CD14-positive monocyte (primary cell): Measurements from ENCODE around the gene CSMD2. TPM values are rescaled to one million over a fixed set of nuclear protein-coding genes. Genes with fewer than 3 reads are reported as not detected.

Source experiments
- DNase-seq, 3 donors: peaks; one replicate each; pipeline ENCODE4 v3.0.0-alpha.2; 2011 to 2022
- H2AFZ ChIP-seq: 2 replicates; pipeline ENCODE4 v1.6.0; 2012; ENCODE audit warnings: mild to moderate bottlenecking, low read depth, low read length, inconsistent platforms; ENCODE audit not compliant: insufficient read depth, poor library complexity, severe bottlenecking
- H3K27ac ChIP-seq, 2 donors: 1 replicate in 1 of 2; 2 replicates in 1 of 2; pipeline ENCODE4 v1.5.1; 2012 to 2013; ENCODE audit warnings: low read length in 2 of 2, control low read depth in 1 of 2, inconsistent platforms in 1 of 2, low read depth in 1 of 2, mild to moderate bottlenecking in 1 of 2
- H3K27me3 ChIP-seq, 2 donors: one replicate each; pipeline versions ENCODE4 v1.6.0 to v1.6.1; 2011 to 2013; ENCODE audit warnings: low read length in 2 of 2; ENCODE audit not compliant: control insufficient read depth in 2 of 2, insufficient read depth in 2 of 2
- H3K36me3 ChIP-seq, 2 donors: replicated peaks in 1 of 2; 1 replicate in 1 of 2; 2 replicates in 1 of 2; pipeline versions ENCODE4 v1.5.1 to v1.6.1; 2012 to 2013; ENCODE audit warnings: low read length in 2 of 2, control low read depth in 1 of 2, inconsistent platforms in 1 of 2, mild to moderate bottlenecking in 1 of 2; ENCODE audit not compliant: insufficient read depth in 2 of 2, control insufficient read depth in 1 of 2
- H3K4me1 ChIP-seq, 2 donors: 1 replicate in 1 of 2; 2 replicates in 1 of 2; pipeline versions ENCODE4 v1.5.1 to v1.6.1; 2012 to 2013; ENCODE audit warnings: low read length in 2 of 2, control low read depth in 1 of 2, inconsistent platforms in 1 of 2, mild to moderate bottlenecking in 1 of 2, moderate library complexity in 1 of 2; ENCODE audit not compliant: insufficient read depth in 2 of 2, control insufficient read depth in 1 of 2
- H3K4me2 ChIP-seq: replicated peaks from 2 replicates; pipeline ENCODE3; 2012; ENCODE audit warnings: low read length, moderate library complexity, mild to moderate bottlenecking; ENCODE audit not compliant: poor library complexity, severe bottlenecking; ENCODE audit errors: extremely low read depth
- H3K4me3 ChIP-seq, 3 experiments: fragments of 200-600 bp in 1 of 3; sonication (generic) in 1 of 3; replicated peaks in 1 of 3; 1 replicate in 2 of 3; 2 replicates in 1 of 3; pipeline ENCODE4 v1.5.1; 2011 to 2013; ENCODE audit warnings: low read length in 3 of 3, mild to moderate bottlenecking in 3 of 3, control low read depth in 2 of 3, low read depth in 2 of 3, inconsistent platforms in 1 of 3, moderate library complexity in 1 of 3
- H3K79me2 ChIP-seq: 2 replicates; pipeline ENCODE4 v1.6.0; 2012; ENCODE audit warnings: mild to moderate bottlenecking, control low read depth, inconsistent platforms, low read length, moderate library complexity; ENCODE audit not compliant: insufficient read depth
- H3K9ac ChIP-seq: 2 replicates; pipeline ENCODE4 v1.6.0; 2017; ENCODE audit warnings: low read length, mild to moderate bottlenecking; ENCODE audit not compliant: insufficient read depth, poor library complexity, severe bottlenecking
- H3K9me3 ChIP-seq, 2 donors: replicated peaks in 1 of 2; 1 replicate in 1 of 2; 2 replicates in 1 of 2; pipeline versions ENCODE4 v1.5.1 to v1.6.1; 2012 to 2013; ENCODE audit warnings: low read length in 2 of 2, control low read depth in 1 of 2; ENCODE audit not compliant: control insufficient read depth in 1 of 2, insufficient read depth in 1 of 2
- H4K20me1 ChIP-seq: 2 replicates; pipeline ENCODE4 v1.6.0; 2012; ENCODE audit warnings: mild to moderate bottlenecking, low read length, control low read depth, moderate library complexity; ENCODE audit not compliant: insufficient read depth
- H3K27ac Mint-ChIP-seq, 7 donors: one replicate each; pipeline ENCODE4 v1.8.0; 2020; ENCODE audit warnings: mild to moderate bottlenecking in 7 of 7, mixed read lengths in 7 of 7, moderate library complexity in 6 of 7, inconsistent platforms in 2 of 7
- H3K27me3 Mint-ChIP-seq, 3 donors: one replicate each; pipeline ENCODE4 v1.8.0; 2021 to 2022; ENCODE audit warnings: low read depth in 3 of 3, mild to moderate bottlenecking in 3 of 3, mixed read lengths in 3 of 3, moderate library complexity in 3 of 3, inconsistent platforms in 1 of 3
- H3K36me3 Mint-ChIP-seq, 2 donors: one replicate each; pipeline ENCODE4 v1.8.0; 2020; ENCODE audit warnings: mixed read lengths in 2 of 2, inconsistent platforms in 1 of 2, mild to moderate bottlenecking in 1 of 2
- H3K4me1 Mint-ChIP-seq: one replicate; pipeline ENCODE4 v1.8.0; 2020; ENCODE audit warnings: mild to moderate bottlenecking, mixed read lengths
- H3K4me3 Mint-ChIP-seq, 2 donors: one replicate each; pipeline ENCODE4 v1.8.0; 2020; ENCODE audit warnings: mild to moderate bottlenecking in 2 of 2, mixed read lengths in 2 of 2, moderate library complexity in 1 of 2
- H3K9me3 Mint-ChIP-seq, 7 donors: one replicate each; pipeline ENCODE4 v1.8.0; 2020 to 2022; ENCODE audit warnings: mixed read lengths in 7 of 7, mild to moderate bottlenecking in 6 of 7, moderate library complexity in 6 of 7, inconsistent platforms in 2 of 7
- CTCF ChIP-seq: fragments of 200-600 bp; IDR thresholded peaks from one replicate; pipeline ENCODE4 v1.8.0; 2022; ENCODE audit warnings: antibody characterized with exemption, mild to moderate bottlenecking
- WGBS: methylation state at CpG from one replicate; pipeline ENCODE4 v1.1.5; 2013; ENCODE audit warnings: missing lambda C conversion rate; ENCODE audit not compliant: insufficient coverage; 5-methylcytosine and 5-hydroxymethylcytosine counted together
- intact Hi-C, 2 donors: fragments of 100-400 bp; cut with micrococcal nuclease; formaldehyde crosslinking; loops; one replicate each; pipeline versions ENCODE4 v1.15.0 to v1.15.1; 2023
- polyA plus RNA-seq, 3 donors: library from polyadenylated mRNA; depleted of rRNA in 1 of 3; unstranded in 2 of 3; stranded (reverse) in 1 of 3; fragments of 300-500 nt in 2 of 3; fragments of >200 nt in 1 of 3; fragmentation: Illumina TruSeq in 2 of 3; gene quantifications; 1 replicate in 2 of 3; 2 replicates in 1 of 3; pipeline ENCODE4 v1.2.3, GENCODE V29; 2012 to 2021

The CSMD2 gene
- polyA plus RNA-seq, 3 donors = 0.04 TPM; not detected in 2

GRCh38 chr1:34078383-34078782, 86.6 kb downstream of the CSMD2 start:
- Mint-ChIP-seq H3K9me3 (peaks cover 7 to 23% (median 16%) of the 10 kb centered on the region in 7 donors), H3K27me3 (peaks cover 1 to 4% (median 3%) of the 10 kb centered on the region in 3 donors), H3K4me1 (no peaks in the 10 kb centered on the region), H3K4me3 (no peak overlapping the region), H3K27ac (no peak overlapping the region), H3K36me3 (no peaks in the 10 kb centered on the region)
- H2AFZ ChIP-seq = no peak overlapping the region
- no peak overlapping the region for H3K4me2 ChIP-seq
- intact Hi-C loops = no loop called here
- no peak for TF ChIP-seq CTCF
- no peak overlapping the region for H3K4me3 ChIP-seq
- H3K27me3 ChIP-seq = no peaks in the 10 kb centered on the region
- H3K79me2 ChIP-seq = no peaks in the 10 kb centered on the region
- no CpG with 5 or more reads among the region's 4 CpGs for WGBS
- H3K36me3 ChIP-seq = no peaks in the 10 kb centered on the region
- no peak overlapping the region for H3K27ac ChIP-seq
- H4K20me1 ChIP-seq = no peaks in the 10 kb centered on the region
- no peak for DNase-seq
- no peaks in the 10 kb centered on the region for H3K4me1 ChIP-seq
- H3K9me3 ChIP-seq = peaks cover 0 to 8% of the 10 kb centered on the region in 2 donors
- H3K9ac ChIP-seq = no peak overlapping the region

DNA sequence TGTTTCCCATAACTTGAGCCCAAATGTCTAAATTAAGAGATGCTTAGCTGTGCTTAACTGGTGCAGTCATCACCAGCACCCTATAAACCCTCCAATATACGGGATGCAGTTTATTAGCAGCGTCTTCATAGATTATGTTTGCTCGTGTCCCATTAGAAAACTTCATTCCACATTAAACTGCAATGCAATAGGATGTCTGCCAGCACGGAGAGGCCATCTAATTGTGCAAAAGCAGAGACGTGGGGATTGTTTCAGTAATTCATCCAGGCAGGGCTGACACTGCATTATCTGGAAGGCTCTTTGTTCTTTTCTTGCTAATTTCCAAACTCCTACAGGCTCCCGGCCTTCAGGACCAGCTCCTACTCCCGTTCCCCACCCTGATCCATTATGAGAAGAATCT, 89.5 kb downstream of the CSMD2 start:
- intact Hi-C loops = no loop called here
- H3K27ac ChIP-seq = no peak overlapping the region
- Mint-ChIP-seq H3K4me3 (no peak overlapping the region), H3K9me3 (peaks cover 0 to 13% (median 7%) of the 10 kb centered on the region in 7 donors), H3K27ac (no peak overlapping the region), H3K36me3 (no peaks in the 10 kb centered on the region), H3K4me1 (no peaks in the 10 kb centered on the region), H3K27me3 (peaks cover 0 to 4% (median 1%) of the 10 kb centered on the region in 3 donors)
- no peaks in the 10 kb centered on the region for H3K36me3 ChIP-seq
- no peak overlapping the region for H3K4me2 ChIP-seq
- H3K9me3 ChIP-seq = no peaks in the 10 kb centered on the region
- H3K79me2 ChIP-seq = no peaks in the 10 kb centered on the region
- no peak for TF ChIP-seq CTCF
- DNase-seq = no peak
- H3K27me3 ChIP-seq = no peaks in the 10 kb centered on the region
- WGBS = 95% methylated on average over 5 of the region's 7 CpGs
- H4K20me1 ChIP-seq = no peaks in the 10 kb centered on the region
- H2AFZ ChIP-seq = no peak overlapping the region
- no peak overlapping the region for H3K9ac ChIP-seq
- no peaks in the 10 kb centered on the region for H3K4me1 ChIP-seq
- no peak overlapping the region for H3K4me3 ChIP-seq
